Activated CD4-positive, alpha-beta T cell treated with anti-CD3 and anti-CD28 coated beads, Interleukin-2, amount 50 U/mL, for 16 hours (primary cell): ENCODE results near the gene TBC1D22A.

ENCODE experiments used
- DNase-seq: peaks from one replicate; pipeline ENCODE4 v3.0.0-alpha.2; 2020

The TBC1D22A gene

DNA sequence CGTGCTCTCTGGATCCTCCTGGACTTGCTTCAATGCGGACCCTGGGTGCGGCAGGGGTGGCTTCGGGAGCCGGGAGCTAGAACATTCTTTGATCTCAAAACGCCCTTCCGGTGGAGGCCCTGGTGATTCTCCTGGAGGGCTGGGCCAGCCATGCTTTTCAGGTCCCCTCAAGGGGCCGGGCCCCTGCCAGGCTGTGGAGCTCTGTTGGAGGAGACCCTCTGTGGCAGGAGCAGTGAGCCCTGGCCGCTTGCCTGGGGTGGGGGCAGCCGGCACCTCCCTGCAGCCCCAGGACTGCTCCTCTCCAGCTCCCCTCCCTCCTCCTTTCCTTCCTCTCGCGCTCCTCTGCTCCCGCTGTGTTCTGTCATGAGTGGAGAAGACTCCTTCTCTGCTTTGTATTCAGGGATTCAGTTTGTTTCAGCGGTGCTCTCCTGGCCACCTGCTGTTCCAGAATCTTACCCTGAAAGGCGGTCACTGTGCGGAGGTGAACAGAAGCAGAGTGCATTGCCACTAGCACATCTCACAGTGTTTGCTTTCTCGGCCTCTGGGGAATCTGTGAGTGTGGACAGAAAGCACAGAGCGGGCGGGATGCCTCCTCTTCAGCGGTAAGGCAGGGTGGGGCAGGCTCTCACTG is 289.1 kb downstream of the TBC1D22A start:
- no peak for DNase-seq

DNA sequence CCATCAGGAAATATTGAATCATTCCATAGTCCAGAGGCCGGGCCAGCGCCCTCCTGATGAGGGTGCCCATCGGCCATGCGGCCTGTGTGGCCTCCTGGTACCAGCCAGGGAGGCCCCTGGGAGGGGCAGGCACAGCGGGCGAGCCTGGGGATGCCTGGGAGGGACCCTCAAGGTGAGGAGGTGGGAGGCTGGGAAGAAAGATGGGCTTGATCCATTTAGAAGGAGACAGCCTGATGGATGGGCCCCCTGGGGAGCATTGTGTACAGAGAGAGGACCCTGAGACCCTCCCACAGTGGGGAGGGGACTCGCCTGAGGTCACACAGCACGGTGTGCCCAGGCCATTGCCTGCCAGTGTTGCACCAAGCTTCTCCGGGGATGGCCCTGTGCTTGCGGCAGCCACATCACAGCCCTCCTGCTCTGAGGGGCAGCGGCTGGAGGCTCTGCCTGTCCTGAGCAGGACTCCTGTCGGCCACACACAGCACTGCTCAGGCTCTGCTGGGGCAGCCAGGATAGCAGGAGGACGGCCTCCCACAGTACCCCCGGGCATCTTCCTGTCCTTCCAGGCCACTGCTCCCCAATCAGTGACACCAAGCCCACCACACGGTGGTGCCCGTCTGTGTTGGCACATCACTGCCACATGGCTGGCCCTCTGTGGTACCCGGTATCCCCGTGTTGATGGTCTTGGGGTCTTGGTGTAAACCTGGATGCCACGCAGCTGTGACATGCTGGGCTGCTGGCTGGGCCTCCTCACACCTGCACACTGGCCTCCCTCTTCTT is 290.0 kb downstream of the TBC1D22A start:
- DNase-seq, result no peak

GRCh38 chr22:47053013-47053725 is 290.7 kb downstream of the TBC1D22A start:
- DNase-seq, result no peak

DNA sequence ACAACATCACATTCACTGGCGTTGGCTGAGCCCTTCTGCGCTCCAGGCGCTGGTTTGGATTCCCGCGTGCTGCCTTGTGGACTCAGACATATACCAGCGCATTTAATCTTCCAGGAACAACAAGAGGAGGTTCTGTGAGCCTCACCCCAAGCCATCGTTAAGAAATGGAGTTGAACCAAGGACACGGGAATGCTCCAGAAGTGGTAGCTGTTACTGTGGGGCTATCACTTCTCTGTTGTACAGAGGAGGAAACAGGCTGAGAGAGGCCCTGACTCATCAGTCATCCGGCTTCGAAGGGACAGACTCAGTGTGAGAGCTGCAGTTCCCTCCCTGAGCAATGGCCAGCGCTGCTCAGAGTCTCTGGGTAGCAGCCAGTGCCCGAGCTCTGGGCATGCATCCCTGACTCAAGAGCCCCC is 291.3 kb downstream of the TBC1D22A start:
- DNase-seq, result no peak

DNA sequence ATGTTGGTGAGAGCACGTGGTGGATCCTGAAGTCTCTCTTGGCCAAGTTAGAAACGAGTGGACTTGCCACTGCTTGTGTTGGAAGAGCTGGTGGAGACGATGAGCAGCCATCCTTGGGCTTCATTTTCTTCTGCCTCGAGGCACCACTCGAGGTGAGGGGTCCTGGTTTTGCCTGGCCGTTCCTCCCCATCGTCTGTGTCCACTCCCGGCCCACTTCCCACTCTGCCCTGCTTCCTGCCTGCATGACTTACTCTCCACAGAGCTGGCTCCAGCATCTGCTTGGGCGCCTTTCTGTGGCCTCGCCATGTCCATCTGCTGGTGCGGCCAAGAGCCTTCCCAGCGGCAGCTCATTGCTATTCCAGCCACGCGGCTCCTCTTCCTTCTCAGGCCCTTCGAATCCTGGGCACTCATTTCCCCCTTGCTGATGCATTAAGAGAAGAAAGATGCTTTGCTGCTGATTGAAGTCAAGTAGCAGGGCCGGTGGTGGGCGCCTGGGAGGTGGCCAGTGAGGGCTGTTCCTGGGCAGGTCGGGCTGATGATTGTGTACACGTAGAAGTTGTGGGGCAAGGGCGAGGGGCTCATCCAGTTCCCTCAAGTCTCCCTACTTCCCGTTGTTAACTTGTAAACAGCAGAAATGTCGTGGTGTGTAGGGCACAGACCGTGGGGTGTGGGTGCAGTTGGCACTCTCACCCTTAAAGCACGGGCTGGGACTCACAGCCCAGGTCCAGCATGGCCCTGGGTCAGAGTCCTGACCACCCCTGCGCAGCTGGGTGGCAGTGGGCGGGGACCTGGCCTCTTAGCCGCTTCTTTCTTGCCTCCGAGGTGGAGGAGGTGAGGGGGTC is 292.0 kb downstream of the TBC1D22A start:
- no peak for DNase-seq

GRCh38 chr22:47055073-47055355 is 292.6 kb downstream of the TBC1D22A start:
- DNase-seq, result no peak

- DNase-seq, result no peak
Observed at GRCh38 chr22:47055461-47055860, 293.0 kb downstream of the TBC1D22A start.

- no peak for DNase-seq
Observed at GRCh38 chr22:47055921-47056320, 293.5 kb downstream of the TBC1D22A start.

- no peak for DNase-seq
Observed at GRCh38 chr22:47056361-47056760, 293.9 kb downstream of the TBC1D22A start.

DNA sequence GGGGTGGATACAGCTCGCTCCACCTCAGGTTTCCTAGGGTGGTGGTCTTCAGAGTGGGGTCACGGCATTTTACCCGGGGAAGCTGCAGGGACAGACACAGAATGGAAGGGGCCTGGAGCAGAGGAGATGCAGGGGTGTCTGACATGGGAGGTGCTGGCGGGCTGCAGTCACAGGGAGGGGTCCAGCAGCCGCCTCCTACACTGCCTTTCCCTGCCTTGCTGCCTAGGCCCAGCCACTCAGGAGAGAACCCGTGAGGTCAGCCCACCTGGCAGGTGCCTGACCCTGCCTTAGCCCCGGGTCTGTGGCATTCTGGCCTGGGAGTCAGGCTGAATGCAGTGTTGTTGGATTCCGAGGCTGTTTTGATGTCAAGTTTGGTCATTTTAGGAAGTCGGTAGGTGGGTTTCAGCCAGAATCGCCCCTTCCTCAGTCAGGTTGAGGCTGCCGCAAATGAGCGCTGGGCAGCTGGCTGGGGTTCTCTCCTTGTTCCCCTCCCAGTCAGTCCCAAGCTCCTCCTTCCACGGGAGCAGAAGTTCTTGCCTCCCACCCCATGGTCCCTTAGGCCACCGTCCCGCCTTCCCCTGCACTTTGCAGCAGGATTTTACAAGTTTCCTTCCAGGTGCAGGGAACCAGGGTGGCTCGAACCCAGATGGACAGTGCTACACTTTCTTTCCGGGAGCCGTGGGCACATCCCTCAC is 294.5 kb downstream of the TBC1D22A start:
- DNase-seq, result no peak

DNA sequence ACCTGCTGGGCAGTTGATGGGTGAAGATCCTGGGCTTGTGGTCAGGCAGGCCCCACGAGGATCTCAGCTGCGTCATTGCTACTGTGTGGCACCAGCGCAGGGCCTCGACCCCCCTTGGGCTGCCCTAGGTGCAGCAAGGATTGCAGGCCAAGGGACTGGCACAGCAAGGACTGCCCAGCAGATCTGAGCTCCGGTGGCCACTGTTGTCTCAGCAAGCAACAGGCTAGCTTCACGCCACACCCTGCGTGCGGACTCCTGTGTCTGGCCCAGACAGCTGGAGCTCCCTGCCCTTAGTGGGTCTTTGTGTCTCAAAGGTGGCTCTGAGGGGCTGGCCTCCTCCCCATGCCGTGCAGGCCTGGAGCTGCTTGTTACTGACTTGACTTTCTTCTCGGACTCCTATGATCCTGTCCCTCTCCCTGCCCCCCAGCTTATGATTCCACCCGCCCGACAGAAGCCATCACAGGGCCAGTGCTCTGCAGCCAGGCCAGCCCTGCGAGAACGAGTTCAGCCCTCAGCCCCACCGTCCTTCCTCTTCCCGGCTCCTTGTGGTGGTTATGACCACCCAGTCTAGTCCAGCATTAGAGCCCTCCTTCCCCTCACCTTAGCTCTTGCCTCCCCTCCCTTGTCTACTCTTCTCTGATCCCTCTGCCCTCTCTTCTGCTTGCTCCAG is 295.6 kb downstream of the TBC1D22A start:
- DNase-seq, result no peak

DNA sequence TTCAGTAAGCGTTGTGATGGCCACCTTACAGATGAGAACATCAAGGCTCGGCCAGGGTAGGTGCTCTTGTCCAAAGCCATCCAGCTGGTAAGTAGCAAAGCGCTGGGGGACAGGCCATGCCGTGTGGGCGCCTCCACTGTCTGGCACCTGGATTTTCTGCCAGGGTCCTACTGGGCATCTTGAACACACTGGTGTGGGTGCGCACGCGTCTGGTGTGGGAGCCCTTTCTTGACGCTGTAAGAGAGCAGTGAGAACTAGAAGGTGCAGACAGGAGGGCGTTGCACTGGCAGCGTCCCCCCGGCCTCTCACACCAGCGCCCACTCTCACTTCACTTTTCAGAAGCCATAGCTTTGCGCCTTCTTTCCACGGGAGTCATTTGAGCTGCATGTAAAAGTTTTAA is 296.6 kb downstream of the TBC1D22A start:
- DNase-seq, result no peak

GRCh38 chr22:47059701-47060161 is 297.3 kb downstream of the TBC1D22A start:
- DNase-seq, result no peak

DNA sequence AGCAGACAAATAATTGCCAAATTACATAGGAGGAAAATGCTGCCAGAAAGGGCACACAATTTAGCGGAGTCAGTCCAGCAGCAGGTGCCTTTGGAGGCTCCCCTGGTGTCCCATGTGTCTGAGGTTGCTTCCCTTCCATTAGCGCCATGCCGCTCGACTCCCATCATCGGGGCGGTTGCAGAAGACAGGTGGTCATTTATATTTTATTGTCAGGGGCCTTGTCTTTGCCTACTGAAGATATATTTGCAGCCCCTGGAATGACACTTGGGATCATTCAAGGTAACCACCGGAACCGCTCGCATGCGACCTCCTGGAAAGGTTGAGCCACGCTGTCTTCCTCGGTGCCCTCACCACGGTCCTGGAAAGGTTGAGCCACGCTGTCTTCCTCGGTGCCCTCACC is 298.3 kb downstream of the TBC1D22A start:
- no peak for DNase-seq

- DNase-seq, result no peak
Observed at GRCh38 chr22:47061226-47061625, 298.8 kb downstream of the TBC1D22A start.

GRCh38 chr22:47062126-47062525 is 299.7 kb downstream of the TBC1D22A start:
- no peak for DNase-seq

DNA sequence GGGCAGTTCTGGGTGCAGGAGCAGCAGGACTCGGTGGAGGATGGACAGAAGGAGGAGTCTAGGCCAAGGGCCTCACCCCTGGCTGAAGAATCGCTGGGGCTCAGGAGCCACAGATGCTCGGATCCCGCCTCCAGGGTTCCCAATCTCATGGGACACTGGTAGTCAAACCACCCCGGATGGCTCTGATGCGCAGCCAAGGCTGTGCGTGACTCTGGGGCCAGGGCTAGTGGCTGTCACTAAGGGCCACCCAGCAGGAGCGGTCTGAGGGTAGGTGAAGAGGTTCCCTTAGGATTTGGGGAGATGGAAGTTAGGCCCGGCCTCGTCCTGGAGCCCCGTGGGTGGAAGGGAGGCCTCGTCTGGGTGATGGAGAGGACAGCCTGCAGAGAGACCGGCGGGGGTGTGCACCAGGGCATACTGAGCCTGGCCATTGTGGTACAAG is 300.6 kb downstream of the TBC1D22A start:
- DNase-seq, result no peak

GRCh38 chr22:47063606-47064005 is 301.2 kb downstream of the TBC1D22A start:
- no peak for DNase-seq

- no peak for DNase-seq
Observed at GRCh38 chr22:47064016-47064415, 301.6 kb downstream of the TBC1D22A start.

- no peak for DNase-seq
Observed at GRCh38 chr22:47064416-47064815, 302.0 kb downstream of the TBC1D22A start.

- DNase-seq, result no peak
Observed at GRCh38 chr22:47065756-47066615, 303.5 kb downstream of the TBC1D22A start.
